Endothelial cell of umbilical vein (primary cell): ENCODE results near the gene DMBX1. TPM values are rescaled to one million over a fixed set of nuclear protein-coding genes. Genes with fewer than 3 reads are reported as not detected.

Experiments used
- BruUV-seq: library from RNA; stranded (reverse); fragments of 400-500 nt; replicated peaks from 2 replicates; lab custom pipeline; 2021; lab: Mats Ljungman, UMichigan
- CTCF ChIA-PET: fragments of 300-600, 350-600 bp; sonication (Branson Sonifier 250); formaldehyde crosslinking; loops from one replicate; lab custom pipeline; 2021; ENCODE audit warnings: antibody characterized with exemption, inconsistent platforms; lab: Charles Lee
- POLR2A ChIA-PET: fragments of 300-600, 350-600 bp; sonication (Branson Sonifier 250); formaldehyde crosslinking; loops from one replicate; lab custom pipeline; 2021; ENCODE audit warnings: antibody characterized with exemption, inconsistent platforms; lab: Charles Lee
- DNase-seq: peaks from one replicate; pipeline ENCODE4 v3.0.0-alpha.2; 2011; ENCODE audit warnings: low read depth, low spot score
- FAIRE-seq: peaks from 2 replicates; lab custom pipeline; 2011; peaks lifted over from hg19 to GRCh38; lab: Jason Lieb, UNC
- H2AFZ ChIP-seq: 2 replicates; pipeline ENCODE4 v1.6.0; 2012; ENCODE audit warnings: low read depth, low read length, control low read depth, inconsistent platforms
- H3K27ac ChIP-seq: 2 replicates; pipeline ENCODE4 v1.5.1; 2011; ENCODE audit warnings: low read depth, mild to moderate bottlenecking, control low read depth, low read length, moderate library complexity; ENCODE audit not compliant: insufficient read depth
- H3K27me3 ChIP-seq, 2 experiments: 2 replicates each; pipeline versions ENCODE4 v1.6.0 to v1.6.1; 2011; ENCODE audit warnings: low read length in 2 of 2, mixed read lengths in 1 of 2; ENCODE audit not compliant: control insufficient read depth in 2 of 2, insufficient read depth in 2 of 2
- H3K36me3 ChIP-seq, 2 experiments: 2 replicates in 1 of 2; 3 replicates in 1 of 2; pipeline ENCODE4 v1.5.1; 2011; ENCODE audit warnings: low read length in 2 of 2, mild to moderate bottlenecking in 1 of 2, moderate library complexity in 1 of 2; ENCODE audit not compliant: control insufficient read depth in 2 of 2, insufficient read depth in 2 of 2; ENCODE audit errors: extremely low read depth in 1 of 2
- H3K4me1 ChIP-seq: 3 replicates; pipeline ENCODE4 v1.5.1; 2011; ENCODE audit warnings: mild to moderate bottlenecking, low read length; ENCODE audit not compliant: control insufficient read depth, insufficient read depth; ENCODE audit errors: extremely low read depth
- H3K4me2 ChIP-seq: 2 replicates; pipeline ENCODE4 v1.6.1; 2011; ENCODE audit warnings: low read length, control low read depth, mixed read lengths; ENCODE audit not compliant: insufficient read depth
- H3K4me3 ChIP-seq, 3 experiments: fragments of 200-600 bp in 1 of 3; sonication (generic), shearing (Covaris generic) in 1 of 3; replicated peaks in 1 of 3; 2 replicates each; pipeline ENCODE4 v1.5.1; 2011 to 2016; ENCODE audit warnings: control low read depth in 3 of 3, low read length in 3 of 3, mild to moderate bottlenecking in 2 of 3, inconsistent platforms in 1 of 3, low read depth in 1 of 3, moderate library complexity in 1 of 3; ENCODE audit not compliant: insufficient read depth in 1 of 3
- H3K79me2 ChIP-seq: 2 replicates; pipeline ENCODE4 v1.6.0; 2012; ENCODE audit warnings: low read length, inconsistent platforms; ENCODE audit not compliant: control insufficient read depth, insufficient read depth
- H3K9ac ChIP-seq: replicated peaks from 2 replicates; pipeline ENCODE3; 2011; ENCODE audit warnings: low read length, control low read depth; ENCODE audit not compliant: insufficient read depth; ENCODE audit errors: extremely low read depth
- H3K9me1 ChIP-seq: replicated peaks from 3 replicates; pipeline ENCODE4 v1.6.0; 2011; ENCODE audit warnings: mild to moderate bottlenecking, low read length; ENCODE audit not compliant: control insufficient read depth, insufficient read depth; ENCODE audit errors: extremely low read depth
- H3K9me3 ChIP-seq: replicated peaks from 2 replicates; pipeline ENCODE4 v1.5.1; 2012; ENCODE audit warnings: low read length, inconsistent platforms; ENCODE audit not compliant: control insufficient read depth, insufficient read depth
- H4K20me1 ChIP-seq: replicated peaks from 2 replicates; pipeline ENCODE3; 2011; ENCODE audit warnings: mild to moderate bottlenecking, low read length; ENCODE audit not compliant: control insufficient read depth, insufficient read depth; ENCODE audit errors: extremely low read depth
- CTCF ChIP-seq, 2 donors: IDR thresholded peaks; 1 replicate in 1 of 2; 2 replicates in 1 of 2; pipeline ENCODE4 v1.5.1; 2011; ENCODE audit warnings: low read length in 2 of 2, mild to moderate bottlenecking in 2 of 2, moderate library complexity in 2 of 2, control low read depth in 1 of 2, inconsistent platforms in 1 of 2, low read depth in 1 of 2; ENCODE audit not compliant: insufficient read depth in 1 of 2; ENCODE audit errors: extremely low read depth in 1 of 2
- EZH2 ChIP-seq: IDR thresholded peaks from 2 replicates; pipeline ENCODE4 v1.6.1; 2012; ENCODE audit warnings: borderline replicate concordance, low read depth, mild to moderate bottlenecking, moderate library complexity, low read length, inconsistent platforms; ENCODE audit not compliant: severe bottlenecking
- FOS ChIP-seq: IDR thresholded peaks from 2 replicates; pipeline ENCODE4 v1.6.1; 2011; ENCODE audit warnings: mild to moderate bottlenecking, low read length, moderate library complexity, borderline replicate concordance; ENCODE audit not compliant: insufficient read depth
- GATA2 ChIP-seq: IDR thresholded peaks from 2 replicates; pipeline ENCODE4 v1.7.0; 2011; ENCODE audit warnings: low read depth, mild to moderate bottlenecking, moderate library complexity, mixed read lengths, low read length; ENCODE audit not compliant: insufficient read length, insufficient read depth
- JUN ChIP-seq: IDR thresholded peaks from 2 replicates; pipeline ENCODE4 v1.6.1; 2011; ENCODE audit warnings: borderline replicate concordance, low read depth; ENCODE audit not compliant: insufficient read length, insufficient read depth
- MYC ChIP-seq: IDR thresholded peaks from one replicate; pipeline ENCODE4 v1.6.1; 2011; ENCODE audit warnings: mild to moderate bottlenecking, low read depth, low read length
- POLR2A ChIP-seq: IDR thresholded peaks from 2 replicates; pipeline ENCODE4 v1.6.1; 2012; ENCODE audit warnings: low read depth, mild to moderate bottlenecking, control low read depth, low read length
- POLR2AphosphoS5 ChIP-seq: IDR thresholded peaks from 2 replicates; pipeline ENCODE4 v1.6.1; 2012; ENCODE audit warnings: low read depth, mild to moderate bottlenecking, control low read depth, low read length, moderate library complexity; ENCODE audit not compliant: insufficient read depth
- dilution Hi-C: fragments of 300-500 bp; cut with MboI; formaldehyde crosslinking; loops from one replicate; pipeline ENCODE4 v1.15.0; 2019; ENCODE audit warnings: low sequenced_read_pairs; ENCODE audit not compliant: extremely low pct_ligation_motif_present
- intact Hi-C: fragments of 100-400 bp; cut with micrococcal nuclease; formaldehyde crosslinking; loops from one replicate; pipeline ENCODE4 v1.10.0; 2022
- polyA plus RNA-seq, 4 experiments: library from polyadenylated mRNA; depleted of rRNA in 3 of 4; stranded (reverse) in 3 of 4; unstranded in 1 of 4; fragments of >200 nt; gene quantifications; 2 replicates each; pipeline versions ENCODE4 v1.2.1 to v1.2.3, GENCODE V29; 2011 to 2012; ENCODE audit warnings: missing spikeins in 1 of 4
- total RNA-seq: library from RNA; stranded (reverse); gene quantifications from 2 replicates; pipeline ENCODE4 v1.2.3, GENCODE V29; 2021

DMBX1 gene
- total and polyA plus RNA-seq, 2 donors (not counting 3 experiments of a cell fraction or from before 2014, with no cell fraction given): not detected

- Histone ChIP-seq H3K79me2 (no peaks in the 10 kb centered on the region), H3K27me3 (peaks cover 6 to 20% of the 10 kb centered on the region in 2 experiments), H3K9me1 (no peaks in the 10 kb centered on the region), H4K20me1 (no peaks in the 10 kb centered on the region), H3K4me2 (no peak overlapping the region), H3K9me3 (no peaks in the 10 kb centered on the region), H3K4me1 (no peaks in the 10 kb centered on the region), H3K27ac (no peak overlapping the region), H3K4me3 (no peak overlapping the region), H2AFZ (no peak overlapping the region), H3K9ac (no peak overlapping the region), H3K36me3 (no peaks in the 10 kb centered on the region)
- intact Hi-C loops: no loop called here
- no peak for DNase-seq
- POLR2A ChIA-PET: no interaction called here
- CTCF ChIA-PET: interaction anchor here (1.2 kb wide), 1 partner anchor 15 kb away, joined by 3 read pairs; no protein-coding TSS in a partner anchor
- dilution Hi-C loops: no loop called here
- TF ChIP-seq MYC: no peak
- TF ChIP-seq GATA2: no peak
- TF ChIP-seq POLR2A: no peak
- TF ChIP-seq FOS: no peak
- no peak for TF ChIP-seq CTCF (IDR thresholded peaks at IDR 0.05; ENCODE audit: extremely low read depth in 1 of 2, insufficient read depth in 1 of 2, low read depth in 1 of 2, low read length in 2 of 2)
- no peak for TF ChIP-seq POLR2AphosphoS5
- TF ChIP-seq EZH2: no peak
- TF ChIP-seq JUN: no peak
- BruUV-seq: no TSS peak
- no peak for FAIRE-seq
These were observed 13.8 kb downstream of the DMBX1 start for GRCh38 chr1:46503421-46503820.
